Ovary (tissue), 9 donors: ENCODE measurements around the gene CNGA1. TPM values are rescaled to one million over a fixed set of nuclear protein-coding genes. Genes with fewer than 3 reads are reported as not detected.
"Not testable (repeated sequence)": the region's sequence is repeated elsewhere in the genome, so short reads cannot be mapped to it uniquely, and the experiment has no call there.

Experiments
- DNase-seq, 5 donors: peaks; one replicate each; pipeline ENCODE4 v3.0.0-alpha.2; 2019 to 2020
- H3K27ac ChIP-seq, 2 donors: fragments of 200-600 bp; one replicate each; pipeline versions ENCODE4 v1.5.1 to v1.8.0; 2019 to 2022
- H3K27me3 ChIP-seq: fragments of 200-600 bp; one replicate; pipeline ENCODE4 v1.8.0; 2022
- H3K36me3 ChIP-seq: fragments of 200-600 bp; sonication (generic); one replicate; pipeline ENCODE4 v1.5.1; 2019
- H3K4me1 ChIP-seq: one replicate; pipeline ENCODE4 v1.8.1; 2013; ENCODE audit warnings: mild to moderate bottlenecking, moderate library complexity; ENCODE audit not compliant: insufficient read depth
- H3K4me3 ChIP-seq: fragments of 200-600 bp; sonication (generic); one replicate; pipeline ENCODE4 v1.5.1; 2017
- H3K9me3 ChIP-seq, 2 donors: fragments of 200-600 bp in 1 of 2; sonication (generic) in 1 of 2; one replicate each; pipeline versions ENCODE4 v1.5.1 to v1.8.1; 2013 to 2019; ENCODE audit warnings: mild to moderate bottlenecking in 1 of 2, moderate library complexity in 1 of 2
- EP300 ChIP-seq: sonication (generic); formaldehyde crosslinking; IDR thresholded peaks from one replicate; pipeline ENCODE4 v1.6.1; 2017; ENCODE audit warnings: antibody characterized with exemption
- POLR2A ChIP-seq: fragments of 450-650 bp; IDR thresholded peaks from one replicate; pipeline ENCODE4 v1.6.1; 2017; ENCODE audit warnings: antibody characterized with exemption, mild to moderate bottlenecking, moderate library complexity
- WGBS, 3 donors: extraction: QIAGEN DNeasy Blood & Tissue Kit in 1 of 3; methylation state at CpG; one replicate each; pipeline versions ENCODE4 v1.1.5 to v1.1.7; 2013 to 2017; 5-methylcytosine and 5-hydroxymethylcytosine counted together
- intact Hi-C, 4 donors: fragments of 100-400 bp; cut with DNase I; formaldehyde crosslinking; loops; one replicate each; pipeline versions ENCODE4 v1.11.0 to v1.15.1; 2022 to 2023
- polyA plus RNA-seq, 2 donors: library from polyadenylated mRNA; stranded (reverse); fragments of 200-250 nt in 1 of 2; fragments of 350-450 nt in 1 of 2; fragmentation: Illumina TruSeq in 1 of 2; extraction: RNeasy Lipid Tissue Mini Kit (QIAGEN cat#74804) in 1 of 2; gene quantifications; one replicate each; pipeline ENCODE4 v1.2.3, GENCODE V29; 2013 to 2014
- total RNA-seq, 7 donors: library from RNA; depleted of rRNA in 2 of 7; stranded (reverse); fragments of >200 nt in 2 of 7; fragmentation: NEBNext Ultra II Directional in 3 of 7; extraction: Animal tissue kit (Norgen Biotek cat#: 25700) in 3 of 7; gene quantifications; one replicate each; pipeline versions ENCODE4 v1.1.0 to v1.2.4, GENCODE V29; 2016 to 2023
- TF ChIP-seq, protein P1 (sequence below), 3 donors: fragments of 450-650 bp in 2 of 3; fragments of 200-600 bp in 1 of 3; IDR thresholded peaks; one replicate each; pipeline versions ENCODE4 v1.5.1 to v1.8.0; 2016 to 2022; ENCODE audit warnings: antibody characterized with exemption in 3 of 3, mild to moderate bottlenecking in 1 of 3
- donor health status: DM: no; HTN: no; CAD: no; lungs with moderate emphysema.
- donor health status: DM: no; HTN: no; CAD: no.
- donor health status: Bipolar disorder and iron deficiency.
- donor health status: DM: yes; HTN: yes; CAD: no.
- donor health status: DM: no; HTN: no; CAD: no.
- donor health status: DM: yes; HTN: yes; CAD: no.

CNGA1 gene
- total and polyA plus RNA-seq, 9 donors, result 0.02 to 1.0 (median 0.11) TPM; not detected in 4

DNA sequence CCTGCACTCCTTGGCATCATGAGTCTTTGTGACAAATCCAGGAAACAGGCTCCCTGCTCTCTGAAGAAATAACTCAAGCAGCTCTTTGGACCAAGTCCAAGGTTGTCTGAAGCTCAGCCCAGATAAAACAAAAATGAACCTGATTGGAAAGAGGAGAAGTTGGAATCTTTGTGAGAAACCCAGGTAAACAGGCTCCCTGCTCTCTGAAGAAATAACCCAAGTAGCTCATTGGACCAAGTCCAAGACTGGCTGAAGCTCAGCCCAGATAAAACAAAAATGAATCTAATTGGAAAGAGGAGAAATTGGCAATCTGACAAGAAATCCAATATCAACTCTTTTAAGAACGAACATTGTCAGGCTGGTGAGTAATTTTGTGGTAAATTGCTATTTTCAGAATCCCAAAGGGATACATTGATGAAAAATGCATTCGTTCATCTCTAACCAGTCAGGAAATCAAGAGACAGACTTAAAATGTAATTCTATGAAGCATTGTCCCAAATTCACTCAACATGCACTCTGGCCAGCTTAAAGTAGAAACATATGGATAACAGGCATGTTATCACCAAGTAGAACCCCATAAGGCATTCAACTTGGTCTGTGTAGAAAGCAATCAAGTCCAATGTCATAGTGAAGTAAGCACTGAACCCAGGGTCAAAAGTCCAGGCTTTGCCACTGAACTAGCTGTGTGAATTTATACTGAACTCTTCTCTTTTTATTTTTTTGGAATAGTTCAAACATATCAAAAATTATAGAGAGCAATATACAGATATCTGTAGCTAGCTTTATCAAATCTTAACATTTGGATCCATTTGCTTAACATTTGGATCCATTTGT, 85.3 kb downstream of the CNGA1 start:
- no peak overlapping the region for H3K4me3 ChIP-seq
- no peak overlapping the region for H3K27ac ChIP-seq
- TF ChIP-seq, protein P1, sequence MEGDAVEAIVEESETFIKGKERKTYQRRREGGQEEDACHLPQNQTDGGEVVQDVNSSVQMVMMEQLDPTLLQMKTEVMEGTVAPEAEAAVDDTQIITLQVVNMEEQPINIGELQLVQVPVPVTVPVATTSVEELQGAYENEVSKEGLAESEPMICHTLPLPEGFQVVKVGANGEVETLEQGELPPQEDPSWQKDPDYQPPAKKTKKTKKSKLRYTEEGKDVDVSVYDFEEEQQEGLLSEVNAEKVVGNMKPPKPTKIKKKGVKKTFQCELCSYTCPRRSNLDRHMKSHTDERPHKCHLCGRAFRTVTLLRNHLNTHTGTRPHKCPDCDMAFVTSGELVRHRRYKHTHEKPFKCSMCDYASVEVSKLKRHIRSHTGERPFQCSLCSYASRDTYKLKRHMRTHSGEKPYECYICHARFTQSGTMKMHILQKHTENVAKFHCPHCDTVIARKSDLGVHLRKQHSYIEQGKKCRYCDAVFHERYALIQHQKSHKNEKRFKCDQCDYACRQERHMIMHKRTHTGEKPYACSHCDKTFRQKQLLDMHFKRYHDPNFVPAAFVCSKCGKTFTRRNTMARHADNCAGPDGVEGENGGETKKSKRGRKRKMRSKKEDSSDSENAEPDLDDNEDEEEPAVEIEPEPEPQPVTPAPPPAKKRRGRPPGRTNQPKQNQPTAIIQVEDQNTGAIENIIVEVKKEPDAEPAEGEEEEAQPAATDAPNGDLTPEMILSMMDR (IDR thresholded peaks at IDR 0.05), result no peak
- TF ChIP-seq EP300 (no peak), POLR2A (no peak)
- no peaks in the 10 kb centered on the region for H3K4me1 ChIP-seq
- DNase-seq, result no peak
- WGBS, 3 donors, result 16 to 26% (median 18%) methylated on average over 2 of the region's 2 CpGs
- H3K36me3 ChIP-seq, result no peaks in the 10 kb centered on the region
- no peaks in the 10 kb centered on the region for H3K27me3 ChIP-seq
- intact Hi-C loops, result loop anchor here in 1 of 4 donors (10.0 kb wide), 1 partner anchor 266 kb away; no protein-coding TSS in a partner anchor
- no peaks in the 10 kb centered on the region for H3K9me3 ChIP-seq

DNA sequence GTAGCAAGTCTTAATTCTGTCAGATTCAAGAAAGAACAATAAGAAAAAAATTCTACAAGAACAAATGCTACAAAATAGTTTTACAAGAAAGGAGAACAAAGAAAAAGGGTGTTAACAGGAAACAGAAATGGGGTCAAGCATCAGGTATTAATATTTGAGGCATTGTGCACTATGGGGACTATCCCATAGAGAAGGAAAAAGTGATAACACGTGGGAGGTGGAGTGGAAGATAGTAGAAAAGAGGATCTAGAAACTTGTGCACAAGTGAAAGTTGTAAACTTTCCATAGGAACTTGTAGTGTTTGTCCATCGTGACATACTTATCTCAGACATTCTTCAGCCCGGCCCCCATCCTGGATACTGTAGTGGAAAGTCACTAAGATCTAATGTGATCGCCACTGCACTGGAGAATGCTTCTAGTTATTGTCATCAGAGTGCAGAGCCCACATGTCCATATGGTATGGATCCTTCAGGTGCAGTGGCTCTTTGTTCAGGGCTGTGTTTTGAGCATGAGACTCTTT, 86.7 kb downstream of the CNGA1 start:
- H3K27ac ChIP-seq, result no peak overlapping the region
- H3K36me3 ChIP-seq, result no peaks in the 10 kb centered on the region
- H3K27me3 ChIP-seq, result no peaks in the 10 kb centered on the region
- no peak for DNase-seq
- H3K4me3 ChIP-seq, result no peak overlapping the region
- H3K9me3 ChIP-seq, result no peaks in the 10 kb centered on the region
- intact Hi-C loops, result loop anchor here in 1 of 4 donors (10.0 kb wide), 1 partner anchor 265 kb away; no protein-coding TSS in a partner anchor
- no peaks in the 10 kb centered on the region for H3K4me1 ChIP-seq
- 65 to 76% (median 76%) methylated on average over 4 of the region's 4 CpGs for WGBS, 3 donors
- TF ChIP-seq POLR2A (no peak), EP300 (no peak)
- TF ChIP-seq, protein P1 (IDR thresholded peaks at IDR 0.05), result no peak

DNA sequence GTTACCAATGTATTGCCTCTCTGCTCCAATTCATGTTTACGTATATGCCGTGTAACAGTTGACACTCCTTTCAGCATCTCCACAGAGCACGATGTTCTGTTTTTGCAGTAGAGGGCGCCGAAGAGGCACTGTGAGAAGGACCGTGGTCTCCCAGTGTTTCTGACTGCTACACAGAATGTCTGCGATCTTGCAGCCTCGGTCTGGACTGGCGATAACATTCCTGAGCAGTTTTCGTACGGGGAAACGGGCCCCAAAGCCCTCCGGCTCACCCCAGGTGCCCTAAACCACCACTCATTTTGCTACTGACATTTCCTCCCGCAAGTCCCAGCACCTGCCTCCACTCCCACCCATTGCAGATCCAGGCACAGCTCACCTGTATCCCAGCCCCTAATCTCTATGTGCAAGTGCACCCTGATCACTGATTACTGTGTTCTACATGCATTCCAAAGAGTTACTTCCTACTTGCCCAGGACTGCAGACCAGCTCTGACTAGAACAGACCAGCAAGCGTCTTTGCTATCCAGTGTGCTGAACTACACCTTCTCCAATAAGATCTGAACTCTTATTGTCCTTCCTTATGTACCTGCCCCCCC, 89.7 kb downstream of the CNGA1 start:
- Histone ChIP-seq H3K27ac (no peak overlapping the region), H3K4me3 (no peak overlapping the region), H3K4me1 (no peaks in the 10 kb centered on the region), H3K36me3 (no peaks in the 10 kb centered on the region), H3K27me3 (no peaks in the 10 kb centered on the region), H3K9me3 (no peaks in the 10 kb centered on the region)
- 5 to 7% (median 5%) methylated on average over 15 of the region's 15 CpGs for WGBS, 3 donors
- DNase-seq, result peak; percentile 19 to 45 (median 27)
- intact Hi-C loops, result no loop called here
- TF ChIP-seq POLR2A, result no peak
- no peak for TF ChIP-seq EP300
- TF ChIP-seq, protein P1 (IDR thresholded peaks at IDR 0.05), result no peak

DNA sequence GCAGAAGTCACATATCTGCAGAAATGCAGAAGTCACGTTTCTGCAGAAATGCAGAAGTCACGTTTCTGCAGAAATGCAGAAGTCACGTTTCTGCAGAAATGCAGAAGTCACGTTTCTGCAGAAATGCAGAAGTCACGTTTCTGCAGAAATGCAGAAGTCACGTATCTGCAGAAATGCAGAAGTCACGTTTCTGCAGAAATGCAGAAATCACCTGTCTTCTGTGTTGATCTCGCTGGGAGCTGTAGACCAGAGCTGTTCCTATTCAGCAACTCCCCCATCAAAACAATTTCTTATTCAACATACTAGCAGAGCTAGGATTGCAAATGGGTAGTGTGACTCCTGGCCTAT, 93.2 kb downstream of the CNGA1 start:
- intact Hi-C loops, H3K36me3 ChIP-seq, H3K27ac ChIP-seq, DNase-seq, H3K9me3 ChIP-seq, H3K4me1 ChIP-seq, H3K4me3 ChIP-seq, H3K27me3 ChIP-seq: not testable (repeated sequence)
- WGBS, 3 donors, result 78 to 84% (median 80%) methylated on average over 8 of the region's 8 CpGs

DNA sequence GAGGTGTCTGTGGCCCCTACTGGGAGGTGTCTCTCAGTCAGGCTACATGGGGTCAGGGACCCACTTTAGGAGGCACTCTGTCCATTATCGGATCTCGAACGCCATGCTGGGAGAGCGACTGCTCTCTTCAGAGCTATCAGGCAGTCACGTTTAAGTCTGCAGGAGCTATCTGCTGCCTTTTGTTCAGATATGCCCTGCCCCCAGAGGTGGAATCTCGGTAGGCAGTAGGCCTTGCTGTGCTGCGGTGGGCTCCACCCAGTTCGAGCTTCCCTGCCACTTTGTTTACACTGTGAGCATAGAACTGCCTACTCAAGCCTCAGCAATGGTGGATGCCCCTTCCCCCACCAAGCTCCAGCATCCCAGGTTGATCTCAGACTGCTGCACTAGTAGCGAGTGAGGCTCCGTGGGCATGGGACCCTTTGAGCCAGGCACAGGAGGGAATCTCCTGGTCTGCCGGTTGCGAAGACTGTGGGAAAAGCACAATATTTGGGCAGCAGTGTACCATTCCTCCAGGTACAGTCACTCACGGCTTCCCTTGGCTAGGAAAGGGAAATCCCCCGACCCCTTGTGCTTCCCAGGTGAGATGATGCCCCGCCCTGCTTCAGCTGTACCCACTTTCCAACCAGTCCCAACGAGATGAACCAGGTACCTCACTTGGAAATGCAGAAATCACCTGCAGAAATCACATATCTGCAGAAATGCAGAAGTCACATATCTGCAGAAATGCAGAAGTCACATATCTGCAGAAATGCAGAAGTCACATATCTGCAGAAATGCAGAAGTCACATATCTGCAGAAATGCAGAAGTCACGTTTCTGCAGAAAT, 93.8 kb downstream of the CNGA1 start:
- intact Hi-C loops, H3K4me3 ChIP-seq, H3K36me3 ChIP-seq, H3K9me3 ChIP-seq, H3K27ac ChIP-seq, H3K4me1 ChIP-seq, DNase-seq, H3K27me3 ChIP-seq: not testable (repeated sequence)
- WGBS, 3 donors, result 67 to 71% (median 70%) methylated on average over 17 of the region's 17 CpGs

DNA sequence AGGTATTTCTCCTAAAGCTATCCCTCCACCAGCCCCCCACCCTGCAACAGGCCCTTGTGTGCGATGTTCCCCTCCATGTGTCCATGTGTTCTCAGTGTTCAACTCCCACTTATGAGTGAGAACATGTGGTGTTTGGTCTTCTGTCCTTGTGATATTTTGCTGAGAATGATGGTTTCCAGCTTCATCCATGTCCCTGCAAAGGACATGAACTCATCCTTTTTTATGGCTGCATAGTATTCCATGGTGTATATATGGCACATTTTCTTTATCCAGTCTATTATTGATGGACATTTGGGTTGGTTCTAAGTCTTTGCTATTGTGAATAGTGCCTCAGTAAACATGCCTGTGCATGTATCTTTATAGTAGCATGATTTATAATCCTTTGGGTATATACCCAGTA, 99.3 kb downstream of the CNGA1 start:
- H3K36me3 ChIP-seq, H3K4me3 ChIP-seq, H3K4me1 ChIP-seq, H3K9me3 ChIP-seq, H3K27me3 ChIP-seq, DNase-seq, intact Hi-C loops, H3K27ac ChIP-seq: not testable (repeated sequence)
- 91 to 97% (median 94%) methylated on average over 1 of the region's 1 CpG for WGBS, 3 donors
